Activated CD4-positive, CD25-positive, alpha-beta regulatory T cell treated with anti-CD3 and anti-CD28 coated beads, Interleukin-2, amount 50 U/mL, for 72 hours (primary cell): ENCODE measurements around the gene MST1.

ENCODE experiments used
- DNase-seq: peaks from one replicate; pipeline ENCODE4 v3.0.0; 2021

Gene MST1

DNA sequence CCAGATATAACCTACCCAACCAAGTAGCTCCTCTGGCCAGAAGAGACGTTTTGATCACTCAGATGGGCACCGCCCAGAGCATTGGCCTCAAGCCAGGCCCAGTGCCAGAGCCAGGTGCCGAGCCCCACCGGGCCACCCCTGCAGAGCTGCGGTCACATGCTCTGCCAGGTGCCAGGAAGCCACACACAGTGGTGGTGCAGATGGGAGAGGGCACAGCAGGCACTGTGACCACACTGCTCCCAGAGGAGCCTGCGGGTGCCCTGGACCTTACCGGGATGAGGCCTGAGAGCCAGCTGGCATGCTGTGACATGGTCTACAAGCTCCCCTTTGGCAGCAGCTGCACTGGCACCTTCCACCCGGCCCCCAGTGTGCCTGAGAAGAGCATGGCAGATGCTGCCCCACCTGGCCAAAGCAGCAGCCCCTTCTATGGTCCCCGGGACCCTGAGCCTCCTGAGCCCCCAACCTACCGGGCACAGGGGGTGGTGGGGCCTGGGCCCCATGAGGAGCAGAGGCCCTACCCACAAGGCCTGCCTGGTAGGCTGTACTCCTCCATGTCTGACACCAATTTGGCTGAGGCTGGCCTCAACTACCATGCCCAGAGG lies 34.2 kb downstream of the MST1 start:
- DNase-seq = no peak

GRCh38 chr3:49654176-49654825 lies 35.0 kb downstream of the MST1 start:
- no peak for DNase-seq

- DNase-seq = no peak
Observed at GRCh38 chr3:49653621-49654020, 35.7 kb downstream of the MST1 start.

GRCh38 chr3:49652903-49653415 lies 36.3 kb downstream of the MST1 start:
- DNase-seq = no peak

GRCh38 chr3:49652218-49652902 lies 36.9 kb downstream of the MST1 start:
- no peak for DNase-seq

- no peak for DNase-seq
Observed at GRCh38 chr3:49650637-49651036, 38.6 kb downstream of the MST1 start.

- no peak for DNase-seq
Observed at GRCh38 chr3:49650177-49650576, 39.1 kb downstream of the MST1 start.

DNA sequence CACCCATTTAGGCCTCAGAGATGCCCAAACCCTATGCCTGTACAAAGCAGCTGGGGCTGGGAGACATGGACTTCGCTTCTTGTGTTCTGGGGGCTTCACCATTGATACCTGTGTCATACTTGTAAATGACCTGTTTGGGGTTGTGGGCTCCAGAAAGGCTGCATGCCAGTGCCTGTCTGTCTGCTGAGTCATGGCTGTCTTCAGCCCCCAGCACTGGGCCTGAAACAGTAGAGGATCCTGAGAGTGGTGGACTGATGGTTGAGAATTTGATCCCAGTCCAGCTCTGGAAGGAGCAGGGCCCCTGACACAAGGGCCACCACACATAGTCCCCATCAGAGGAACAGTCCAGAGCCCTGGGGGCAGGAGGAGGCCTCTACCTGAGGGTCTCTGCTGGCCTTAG lies 39.7 kb downstream of the MST1 start:
- DNase-seq = no peak

DNA sequence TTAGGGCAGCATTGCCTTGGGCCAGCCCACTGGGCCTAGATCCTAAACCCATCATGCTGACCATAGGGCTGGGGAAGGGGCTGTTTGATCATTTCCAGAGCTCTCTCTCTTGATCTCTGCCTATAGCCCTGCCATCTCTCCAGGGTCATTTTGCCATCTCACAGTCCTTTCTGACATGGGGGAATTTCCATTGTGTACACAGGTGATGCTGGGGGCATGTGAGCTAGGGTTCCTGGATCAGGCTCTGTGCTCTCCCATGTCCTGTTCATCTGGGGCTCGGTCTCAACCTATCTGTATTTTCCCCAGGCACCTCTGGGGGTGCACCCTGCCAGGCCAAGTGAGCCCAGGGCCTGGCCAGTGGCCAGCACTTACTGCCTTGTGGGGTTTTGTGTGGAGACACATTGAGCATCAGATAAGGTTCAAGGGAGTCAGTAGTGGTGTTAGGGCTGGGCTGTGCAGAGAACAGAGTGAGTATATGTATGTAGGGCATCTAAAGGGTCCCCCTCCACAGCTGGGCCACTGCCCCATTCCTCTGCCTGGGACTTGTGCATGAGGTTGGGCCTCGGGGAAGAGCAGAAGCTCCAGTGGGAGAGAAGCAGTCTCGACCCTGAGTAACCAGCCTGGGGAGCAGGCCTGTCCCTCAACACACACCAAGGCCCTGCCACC lies 40.8 kb downstream of the MST1 start:
- DNase-seq = no peak

DNA sequence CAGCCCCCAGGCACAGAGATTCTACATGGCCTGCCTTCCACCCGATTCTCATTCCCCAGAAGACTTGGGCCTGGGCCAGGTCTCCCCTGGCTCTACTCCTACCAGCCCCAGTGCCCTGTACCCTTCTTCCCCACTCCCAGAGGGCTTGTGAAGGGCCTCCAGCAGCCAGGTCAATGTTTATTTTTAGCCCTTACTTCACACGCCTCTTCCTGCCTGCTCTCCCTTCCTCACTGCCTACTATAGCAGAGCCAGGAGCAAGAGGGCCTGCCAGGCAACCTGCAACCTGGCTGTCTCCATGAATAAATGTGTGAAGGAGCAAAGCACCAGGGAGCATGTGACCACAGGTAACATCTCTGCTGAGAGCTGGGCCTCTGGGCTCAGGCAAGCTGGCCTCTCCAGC lies 41.5 kb downstream of the MST1 start:
- DNase-seq = no peak

DNA sequence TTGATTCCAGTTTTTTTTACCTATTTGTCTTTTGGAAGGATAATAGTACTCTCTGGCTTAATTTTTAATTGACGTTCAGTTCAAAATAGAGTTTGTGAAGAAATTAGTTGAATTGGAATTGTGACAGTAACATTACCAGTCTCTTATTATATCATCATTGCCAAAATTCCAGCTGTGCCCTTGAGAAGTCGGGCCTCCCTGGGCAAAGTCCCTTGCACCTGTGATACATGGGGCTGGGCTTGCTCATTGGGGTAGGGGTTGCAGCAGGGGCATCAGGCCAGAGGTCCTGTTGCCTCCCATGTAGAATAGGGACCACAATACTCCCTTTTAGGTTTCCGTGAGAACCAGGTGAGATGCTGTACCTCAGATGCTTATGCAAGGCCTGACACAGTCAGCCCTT lies 43.0 kb downstream of the MST1 start:
- no peak for DNase-seq

DNA sequence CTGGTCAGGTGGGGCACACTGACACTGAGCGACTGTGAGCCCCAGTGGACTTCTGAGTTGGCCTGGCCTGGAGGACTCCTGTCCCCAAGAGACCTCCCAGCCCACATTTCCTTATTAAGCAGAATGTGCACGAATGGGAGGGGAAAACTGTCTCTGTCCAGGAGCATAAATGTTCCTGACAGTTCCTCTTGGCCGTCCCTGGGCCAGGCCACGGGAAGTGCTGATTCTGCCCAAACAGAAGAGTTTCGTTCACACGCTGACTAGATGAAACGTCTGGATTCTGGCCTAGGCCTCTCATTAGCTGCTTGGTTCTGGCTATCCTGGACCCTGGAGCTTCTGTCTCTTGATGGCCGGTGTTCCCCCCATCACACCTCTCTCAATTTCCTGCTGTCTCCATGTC lies 44.6 kb downstream of the MST1 start:
- no peak for DNase-seq

DNA sequence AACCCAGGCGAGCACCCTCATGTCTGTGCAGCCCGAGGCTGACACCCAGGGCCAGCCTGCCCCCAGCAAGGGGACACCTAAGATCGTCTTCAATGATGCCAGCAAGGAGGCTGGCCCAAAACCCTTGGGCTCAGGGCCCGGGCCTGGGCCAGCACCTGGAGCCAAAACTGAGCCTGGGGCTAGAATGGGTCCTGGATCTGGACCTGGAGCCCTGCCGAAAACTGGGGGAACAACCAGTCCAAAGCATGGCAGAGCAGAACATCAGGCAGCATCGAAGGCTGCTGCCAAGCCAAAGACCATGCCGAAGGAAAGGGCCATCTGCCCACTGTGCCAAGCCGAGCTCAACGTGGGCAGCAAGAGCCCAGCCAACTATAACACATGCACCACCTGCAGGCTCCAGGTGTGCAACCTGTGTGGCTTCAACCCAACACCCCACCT lies 46.5 kb downstream of the MST1 start:
- DNase-seq = no peak

DNA sequence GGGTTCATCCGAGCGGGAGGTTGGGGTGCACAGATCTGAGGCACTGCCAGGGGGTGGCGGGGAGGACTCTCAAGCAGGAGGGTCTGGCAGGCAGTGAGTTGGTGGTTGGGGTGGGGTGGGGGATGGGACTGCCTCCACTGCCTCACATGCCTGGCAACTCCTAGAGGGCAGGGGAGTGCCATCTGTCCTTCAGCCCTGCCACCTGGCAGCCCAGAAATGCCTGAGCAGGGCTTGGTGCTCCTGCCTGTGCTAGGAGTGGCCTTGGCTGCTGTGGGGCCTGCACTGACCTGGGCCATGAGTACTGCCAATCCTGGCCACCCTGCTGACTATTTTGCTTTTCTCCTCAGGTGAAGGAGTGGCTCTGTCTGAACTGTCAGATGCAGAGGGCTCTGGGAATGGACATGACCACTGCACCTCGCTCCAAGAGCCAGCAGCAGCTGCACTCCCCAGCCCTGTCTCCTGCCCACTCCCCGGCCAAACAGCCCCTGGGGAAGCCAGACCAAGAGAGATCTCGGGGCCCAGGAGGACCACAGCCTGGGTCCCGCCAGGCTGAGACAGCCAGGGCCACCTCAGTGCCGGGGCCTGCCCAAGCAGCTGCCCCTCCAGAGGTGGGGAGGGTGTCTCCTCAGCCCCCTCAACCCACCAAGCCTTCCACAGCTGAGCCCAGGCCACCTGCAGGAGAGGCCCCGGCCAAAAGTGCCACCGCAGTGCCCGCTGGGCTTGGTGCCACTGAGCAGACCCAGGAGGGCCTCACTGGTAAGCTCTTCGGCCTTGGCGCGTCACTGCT lies 47.2 kb downstream of the MST1 start:
- DNase-seq = no peak

- DNase-seq = no peak
Observed at GRCh38 chr3:49641292-49641691, 48.0 kb downstream of the MST1 start.

GRCh38 chr3:49639551-49639950 lies 49.7 kb downstream of the MST1 start:
- no peak for DNase-seq

- DNase-seq = no peak
Observed at GRCh38 chr3:49638445-49638844, 50.8 kb downstream of the MST1 start.

- DNase-seq = no peak
Observed at GRCh38 chr3:49636883-49637609, 52.2 kb downstream of the MST1 start.

- no peak for DNase-seq
Observed at GRCh38 chr3:49634736-49635135, 54.5 kb downstream of the MST1 start.
